NCI-H748 (cell line): ENCODE results near the gene NKTR.

Experiments used
- DNase-seq: peaks from one replicate; lab custom pipeline; 2025; ENCODE audit not compliant: unreplicated experiment; lab: John Stamatoyannopoulos, UW

Gene NKTR

GRCh38 chr3:42660898-42661297 is 60.4 kb downstream of the NKTR start:
- DNase-seq, result peak; percentile 3

GRCh38 chr3:42661593-42662022 is 61.1 kb downstream of the NKTR start:
- no peak for DNase-seq

GRCh38 chr3:42662037-42662812 is 61.7 kb downstream of the NKTR start:
- DNase-seq, result no peak

- no peak for DNase-seq
Measured at GRCh38 chr3:42662813-42663535, 62.5 kb downstream of the NKTR start.

GRCh38 chr3:42663581-42664437 is 63.3 kb downstream of the NKTR start:
- DNase-seq, result no peak

GRCh38 chr3:42664438-42664803 is 63.9 kb downstream of the NKTR start:
- no peak for DNase-seq

GRCh38 chr3:42665050-42665878 is 64.8 kb downstream of the NKTR start:
- DNase-seq, result no peak

- no peak for DNase-seq
Measured at GRCh38 chr3:42666022-42666421, 65.5 kb downstream of the NKTR start.

GRCh38 chr3:42666577-42666998 is 66.1 kb downstream of the NKTR start:
- DNase-seq, result no peak

- DNase-seq, result no peak
Measured at GRCh38 chr3:42667096-42667522, 66.6 kb downstream of the NKTR start.

- DNase-seq, result peak; percentile 38
Measured at GRCh38 chr3:42667523-42668412, 67.3 kb downstream of the NKTR start.

GRCh38 chr3:42668413-42668760 is 67.9 kb downstream of the NKTR start:
- DNase-seq, result no peak

- DNase-seq, result no peak
Measured at GRCh38 chr3:42668793-42669217, 68.3 kb downstream of the NKTR start.

- no peak for DNase-seq
Measured at GRCh38 chr3:42670051-42670576, 69.6 kb downstream of the NKTR start.

GRCh38 chr3:42670670-42671069 is 70.2 kb downstream of the NKTR start:
- no peak for DNase-seq

GRCh38 chr3:42672515-42672914 is 72.0 kb downstream of the NKTR start:
- DNase-seq, result no peak

GRCh38 chr3:42673082-42673481 is 72.6 kb downstream of the NKTR start:
- DNase-seq, result no peak

GRCh38 chr3:42674146-42674545 is 73.7 kb downstream of the NKTR start:
- no peak for DNase-seq

GRCh38 chr3:42675909-42676308 is 75.4 kb downstream of the NKTR start:
- DNase-seq, result no peak
